ENCODE results near the gene CFAP52. TPM values are rescaled to one million over a fixed set of nuclear protein-coding genes. Genes with fewer than 3 reads are reported as not detected.

CFAP52 gene
- total and polyA plus RNA-seq, 2 of the 13 experiments (the other 11 are each of a cell fraction or from before 2014, with no cell fraction given): not detected

GRCh38 chr17:9676084-9676483 is 99.6 kb downstream of the CFAP52 start (continued):
- TF ChIP-seq, protein P1, sequence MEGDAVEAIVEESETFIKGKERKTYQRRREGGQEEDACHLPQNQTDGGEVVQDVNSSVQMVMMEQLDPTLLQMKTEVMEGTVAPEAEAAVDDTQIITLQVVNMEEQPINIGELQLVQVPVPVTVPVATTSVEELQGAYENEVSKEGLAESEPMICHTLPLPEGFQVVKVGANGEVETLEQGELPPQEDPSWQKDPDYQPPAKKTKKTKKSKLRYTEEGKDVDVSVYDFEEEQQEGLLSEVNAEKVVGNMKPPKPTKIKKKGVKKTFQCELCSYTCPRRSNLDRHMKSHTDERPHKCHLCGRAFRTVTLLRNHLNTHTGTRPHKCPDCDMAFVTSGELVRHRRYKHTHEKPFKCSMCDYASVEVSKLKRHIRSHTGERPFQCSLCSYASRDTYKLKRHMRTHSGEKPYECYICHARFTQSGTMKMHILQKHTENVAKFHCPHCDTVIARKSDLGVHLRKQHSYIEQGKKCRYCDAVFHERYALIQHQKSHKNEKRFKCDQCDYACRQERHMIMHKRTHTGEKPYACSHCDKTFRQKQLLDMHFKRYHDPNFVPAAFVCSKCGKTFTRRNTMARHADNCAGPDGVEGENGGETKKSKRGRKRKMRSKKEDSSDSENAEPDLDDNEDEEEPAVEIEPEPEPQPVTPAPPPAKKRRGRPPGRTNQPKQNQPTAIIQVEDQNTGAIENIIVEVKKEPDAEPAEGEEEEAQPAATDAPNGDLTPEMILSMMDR (CRISPR knock-in tag; IDR thresholded peaks at IDR 0.05): 0 out of 2 replicates have a peak, but pooled peaks have one; percentile 35

DNA sequence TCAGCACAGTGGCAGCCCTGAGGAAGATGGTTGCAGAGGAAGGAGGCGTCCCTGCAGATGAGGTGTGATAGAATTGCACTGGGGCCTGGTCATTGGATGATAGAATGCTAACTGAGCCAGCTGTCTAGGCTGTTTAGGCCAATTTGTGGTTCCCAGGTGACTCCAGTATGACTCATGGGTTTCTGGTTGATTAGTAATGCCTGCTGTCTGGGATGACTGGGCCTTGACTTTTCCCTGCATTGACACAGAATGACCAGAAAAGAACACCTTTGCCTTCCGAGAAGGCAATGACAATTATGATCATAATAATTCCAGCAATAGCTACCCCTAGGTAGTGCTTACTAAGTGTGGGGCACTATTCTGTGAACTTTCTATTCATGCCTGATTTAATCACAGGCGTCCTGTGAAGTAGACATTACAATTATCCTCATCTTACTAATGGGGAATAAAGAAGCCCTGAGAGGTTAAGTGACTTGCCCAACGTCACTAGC is 100.4 kb downstream of the CFAP52 start:
- Histone ChIP-seq H3K36me3 (replicated peaks in 1 of 2; ENCODE audit: control insufficient read depth in 1 of 2, insufficient read depth in 2 of 2, low read length in 2 of 2) (no peaks in the 10 kb centered on the region), H3K9ac (ENCODE audit: insufficient read depth, low read depth, low read length) (no peak overlapping the region), H3K9me3 (ENCODE audit: low read length) (peaks cover 18% of the 10 kb centered on the region), H3K27ac (ENCODE audit: extremely low read length, insufficient read depth, low read length) (no peak overlapping the region), H2AFZ (ENCODE audit: low read length) (no peak overlapping the region), H3K4me2 (ENCODE audit: low read depth, low read length) (no peak overlapping the region), H3K27me3 (ENCODE audit: control insufficient read depth in 1 of 2, insufficient read depth in 2 of 2, low read length in 2 of 2) (no peaks in the 10 kb centered on the region), H3K4me1 (ENCODE audit: insufficient read depth, low read length) (no peaks in the 10 kb centered on the region), H3K79me2 (ENCODE audit: insufficient read depth, low read length) (no peaks in the 10 kb centered on the region), H4K20me1 (ENCODE audit: insufficient read depth, low read length) (no peaks in the 10 kb centered on the region), H3K4me3 (replicated peaks in 1 of 3; ENCODE audit: insufficient read depth in 1 of 3, low read depth in 2 of 3, low read length in 3 of 3) (no peak overlapping the region)
- ATAC-seq: no peak
- no peak for FAIRE-seq
- intact Hi-C loops (cut with micrococcal nuclease; ENCODE audit: unreplicated experiment): loop anchor here (1.0 kb wide), 1 partner anchor 100 kb away; no protein-coding TSS in a partner anchor
- in situ Hi-C loops (cut with HindIII; ENCODE audit: extremely low pct_ligation_motif_present, low pct_unique_long_range_greater_than_20kb): no loop called here
- peak; percentile 80 for TF ChIP-seq FOSL2 (CRISPR knock-in tag; IDR thresholded peaks at IDR 0.05)
- no peak for TF ChIP-seq ZNF33B (CRISPR knock-in tag; IDR thresholded peaks at IDR 0.05)
- DNase-seq (ENCODE audit: low spot score): peak; percentile 32
- no TSS peak for BruUV-seq (replicated peaks)
- ChIA-PET POLR2A (no interaction called here), CTCF (ENCODE audit: low intra/inter-chr PET ratio, low total read pairs) (no interaction called here)
- 76% methylated on average over 4 of the region's 4 CpGs for WGBS (ENCODE audit: low lambda C conversion rate)

DNA sequence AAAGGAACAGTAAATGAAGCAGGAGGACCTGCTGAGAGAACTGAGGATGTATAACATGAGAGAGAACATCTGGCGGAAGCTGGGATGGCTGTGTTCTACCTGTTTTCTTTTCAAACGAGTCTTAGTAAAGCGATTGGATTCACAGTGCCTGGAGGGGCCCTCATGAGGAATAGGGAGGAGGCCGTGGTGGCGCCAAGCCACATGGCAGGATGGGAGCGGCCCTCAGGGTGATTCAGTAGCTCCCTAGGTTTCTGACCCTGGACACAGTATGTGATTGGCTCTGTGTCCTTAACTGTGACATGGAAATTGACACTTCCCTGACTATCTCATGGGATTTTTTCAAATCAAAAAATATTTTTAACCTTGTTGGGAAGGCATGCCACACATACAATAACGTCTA is 101.0 kb downstream of the CFAP52 start:
- Histone ChIP-seq H3K4me3 (replicated peaks in 1 of 3; ENCODE audit: insufficient read depth in 1 of 3, low read depth in 2 of 3, low read length in 3 of 3) (no peak overlapping the region), H2AFZ (ENCODE audit: low read length) (no peak overlapping the region), H3K79me2 (ENCODE audit: insufficient read depth, low read length) (no peaks in the 10 kb centered on the region), H3K4me1 (ENCODE audit: insufficient read depth, low read length) (no peaks in the 10 kb centered on the region), H3K9ac (ENCODE audit: insufficient read depth, low read depth, low read length) (no peak overlapping the region), H3K36me3 (replicated peaks in 1 of 2; ENCODE audit: control insufficient read depth in 1 of 2, insufficient read depth in 2 of 2, low read length in 2 of 2) (no peaks in the 10 kb centered on the region), H3K4me2 (ENCODE audit: low read depth, low read length) (no peak overlapping the region), H3K27ac (ENCODE audit: extremely low read length, insufficient read depth, low read length) (no peak overlapping the region), H3K27me3 (ENCODE audit: control insufficient read depth in 1 of 2, insufficient read depth in 2 of 2, low read length in 2 of 2) (no peaks in the 10 kb centered on the region), H3K9me3 (ENCODE audit: low read length) (peaks cover 18% of the 10 kb centered on the region), H4K20me1 (ENCODE audit: insufficient read depth, low read length) (no peaks in the 10 kb centered on the region)
- CTCF ChIA-PET (ENCODE audit: low intra/inter-chr PET ratio, low total read pairs): no interaction called here
- BruUV-seq (replicated peaks): no TSS peak
- WGBS (ENCODE audit: low lambda C conversion rate): 69% methylated on average over 5 of the region's 7 CpGs
- intact Hi-C loops (cut with micrococcal nuclease; ENCODE audit: unreplicated experiment) (no loop called here), in situ Hi-C loops (cut with HindIII; ENCODE audit: extremely low pct_ligation_motif_present, low pct_unique_long_range_greater_than_20kb) (no loop called here)
- TF ChIP-seq, protein P2, sequence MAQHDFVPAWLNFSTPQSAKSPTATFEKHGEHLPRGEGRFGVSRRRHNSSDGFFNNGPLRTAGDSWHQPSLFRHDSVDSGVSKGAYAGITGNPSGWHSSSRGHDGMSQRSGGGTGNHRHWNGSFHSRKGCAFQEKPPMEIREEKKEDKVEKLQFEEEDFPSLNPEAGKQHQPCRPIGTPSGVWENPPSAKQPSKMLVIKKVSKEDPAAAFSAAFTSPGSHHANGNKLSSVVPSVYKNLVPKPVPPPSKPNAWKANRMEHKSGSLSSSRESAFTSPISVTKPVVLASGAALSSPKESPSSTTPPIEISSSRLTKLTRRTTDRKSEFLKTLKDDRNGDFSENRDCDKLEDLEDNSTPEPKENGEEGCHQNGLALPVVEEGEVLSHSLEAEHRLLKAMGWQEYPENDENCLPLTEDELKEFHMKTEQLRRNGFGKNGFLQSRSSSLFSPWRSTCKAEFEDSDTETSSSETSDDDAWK (CRISPR knock-in tag; IDR thresholded peaks at IDR 0.05): no peak
- no peak for TF ChIP-seq THAP7 (CRISPR knock-in tag; IDR thresholded peaks at IDR 0.05)
- TF ChIP-seq ZNF879 (CRISPR knock-in tag; IDR thresholded peaks at IDR 0.05): no peak
- TF ChIP-seq ZNF546 (CRISPR knock-in tag; conservative IDR thresholded peaks at IDR 0.05): no peak
- ATAC-seq (no peak), DNase-seq (ENCODE audit: low spot score) (no peak), FAIRE-seq (no peak)
- POLR2A ChIA-PET: no interaction called here
